Ovary (tissue), 9 donors: ENCODE measurements around the gene RBM15B. TPM values are rescaled to one million over a fixed set of nuclear protein-coding genes. Genes with fewer than 3 reads are reported as not detected.

ENCODE experiments used
- DNase-seq, 5 donors: peaks; one replicate each; pipeline ENCODE4 v3.0.0-alpha.2; 2019 to 2020
- H3K27ac ChIP-seq, 2 donors: fragments of 200-600 bp; one replicate each; pipeline versions ENCODE4 v1.5.1 to v1.8.0; 2019 to 2022
- H3K27me3 ChIP-seq: fragments of 200-600 bp; one replicate; pipeline ENCODE4 v1.8.0; 2022
- H3K36me3 ChIP-seq: fragments of 200-600 bp; sonication (generic); one replicate; pipeline ENCODE4 v1.5.1; 2019
- H3K4me1 ChIP-seq: one replicate; pipeline ENCODE4 v1.8.1; 2013; ENCODE audit warnings: mild to moderate bottlenecking, moderate library complexity; ENCODE audit not compliant: insufficient read depth
- H3K4me3 ChIP-seq: fragments of 200-600 bp; sonication (generic); one replicate; pipeline ENCODE4 v1.5.1; 2017
- H3K9me3 ChIP-seq, 2 donors: fragments of 200-600 bp in 1 of 2; sonication (generic) in 1 of 2; one replicate each; pipeline versions ENCODE4 v1.5.1 to v1.8.1; 2013 to 2019; ENCODE audit warnings: mild to moderate bottlenecking in 1 of 2, moderate library complexity in 1 of 2
- CTCF ChIP-seq, 3 donors: fragments of 450-650 bp in 2 of 3; fragments of 200-600 bp in 1 of 3; IDR thresholded peaks; one replicate each; pipeline versions ENCODE4 v1.5.1 to v1.8.0; 2016 to 2022; ENCODE audit warnings: antibody characterized with exemption in 3 of 3, mild to moderate bottlenecking in 1 of 3
- EP300 ChIP-seq: sonication (generic); formaldehyde crosslinking; IDR thresholded peaks from one replicate; pipeline ENCODE4 v1.6.1; 2017; ENCODE audit warnings: antibody characterized with exemption
- POLR2A ChIP-seq: fragments of 450-650 bp; IDR thresholded peaks from one replicate; pipeline ENCODE4 v1.6.1; 2017; ENCODE audit warnings: antibody characterized with exemption, mild to moderate bottlenecking, moderate library complexity
- whole genome bisulfite sequencing, 3 donors: extraction: QIAGEN DNeasy Blood & Tissue Kit in 1 of 3; methylation state at CpG; one replicate each; pipeline versions ENCODE4 v1.1.5 to v1.1.7; 2013 to 2017; 5-methylcytosine and 5-hydroxymethylcytosine counted together
- intact Hi-C, 4 donors: fragments of 100-400 bp; cut with DNase I; formaldehyde crosslinking; loops; one replicate each; pipeline versions ENCODE4 v1.11.0 to v1.15.1; 2022 to 2023
- polyA plus RNA-seq, 2 donors: library from polyadenylated mRNA; stranded (reverse); fragments of 200-250 nt in 1 of 2; fragments of 350-450 nt in 1 of 2; fragmentation: Illumina TruSeq in 1 of 2; extraction: RNeasy Lipid Tissue Mini Kit (QIAGEN cat#74804) in 1 of 2; gene quantifications; one replicate each; pipeline ENCODE4 v1.2.3, GENCODE V29; 2013 to 2014
- total RNA-seq, 7 donors: library from RNA; depleted of rRNA in 2 of 7; stranded (reverse); fragments of >200 nt in 2 of 7; fragmentation: NEBNext Ultra II Directional in 3 of 7; extraction: Animal tissue kit (Norgen Biotek cat#: 25700) in 3 of 7; gene quantifications; one replicate each; pipeline versions ENCODE4 v1.1.0 to v1.2.4, GENCODE V29; 2016 to 2023
- donor health status: DM: no; HTN: no; CAD: no; lungs with moderate emphysema.
- donor health status: DM: no; HTN: no; CAD: no.
- donor health status: Bipolar disorder and iron deficiency.
- donor health status: DM: yes; HTN: yes; CAD: no.
- donor health status: DM: no; HTN: no; CAD: no.
- donor health status: DM: yes; HTN: yes; CAD: no.

The RBM15B gene
- total and polyA plus RNA-seq, 9 donors, result 16.1 to 40.2 (median 27.6) TPM

GRCh38 chr3:51434110-51434509, 43.0 kb downstream of the RBM15B start:
- DNase-seq, result no peak
- no peak overlapping the region for H3K4me3 ChIP-seq
- intact Hi-C loops, result no loop called here

GRCh38 chr3:51434746-51435327, 43.8 kb downstream of the RBM15B start:
- Histone ChIP-seq H3K36me3 (no peaks in the 10 kb centered on the region), H3K27ac (no peak overlapping the region), H3K4me3 (no peak overlapping the region), H3K4me1 (no peaks in the 10 kb centered on the region), H3K9me3 (no peaks in the 10 kb centered on the region), H3K27me3 (no peaks in the 10 kb centered on the region)
- no peak for DNase-seq
- intact Hi-C loops, result no loop called here
- no peak for TF ChIP-seq CTCF (IDR thresholded peaks at IDR 0.05)
- no peak for TF ChIP-seq EP300
- TF ChIP-seq POLR2A, result no peak

More at GRCh38 chr3:51434110-51434509, 43.0 kb downstream of the RBM15B start:
- WGBS, 3 donors, result 94 to 96% (median 96%) methylated on average over 5 of the region's 5 CpGs
- Histone ChIP-seq H3K4me1 (no peaks in the 10 kb centered on the region), H3K9me3 (no peaks in the 10 kb centered on the region), H3K27ac (no peak overlapping the region), H3K27me3 (no peaks in the 10 kb centered on the region), H3K36me3 (no peaks in the 10 kb centered on the region)
- TF ChIP-seq EP300, result no peak
- TF ChIP-seq POLR2A, result no peak
- TF ChIP-seq CTCF (IDR thresholded peaks at IDR 0.05), result no peak

- 92 to 98% (median 93%) methylated on average over 8 of the region's 8 CpGs for WGBS, 3 donors
- H3K27ac ChIP-seq, result no peak overlapping the region
- no peaks in the 10 kb centered on the region for H3K9me3 ChIP-seq
- no peaks in the 10 kb centered on the region for H3K4me1 ChIP-seq
- H3K36me3 ChIP-seq, result no peaks in the 10 kb centered on the region
- no peak overlapping the region for H3K4me3 ChIP-seq
- H3K27me3 ChIP-seq, result no peaks in the 10 kb centered on the region
- TF ChIP-seq POLR2A (no peak), EP300 (no peak), CTCF (IDR thresholded peaks at IDR 0.05) (no peak)
- intact Hi-C loops, result no loop called here
- no peak for DNase-seq
These were observed 46.0 kb downstream of the RBM15B start for GRCh38 chr3:51436998-51437639.

GRCh38 chr3:51441282-51442030, 50.4 kb downstream of the RBM15B start:
- intact Hi-C loops, result no loop called here
- H3K4me3 ChIP-seq, result no peak overlapping the region
- no peaks in the 10 kb centered on the region for H3K9me3 ChIP-seq
- no peak for TF ChIP-seq CTCF (IDR thresholded peaks at IDR 0.05)
- no peak for TF ChIP-seq EP300
- no peak for TF ChIP-seq POLR2A
- H3K36me3 ChIP-seq, result no peaks in the 10 kb centered on the region
- H3K27ac ChIP-seq, result no peak overlapping the region
- no peaks in the 10 kb centered on the region for H3K27me3 ChIP-seq
- DNase-seq, result no peak
- no peaks in the 10 kb centered on the region for H3K4me1 ChIP-seq
- 95 to 97% (median 95%) methylated on average over 8 of the region's 8 CpGs for whole genome bisulfite sequencing, 3 donors
